HEK293 (cell line): ENCODE measurements around the gene ECHDC1.

Experiments
- CTCF ChIA-PET: fragments of 350-600 bp; formaldehyde crosslinking; extraction: SDS; loops from one replicate; lab custom pipeline; 2021; ENCODE audit warnings: antibody characterized with exemption; lab: Yijun Ruan, JAX
- POLR2A ChIA-PET: fragments of 300-600 bp; formaldehyde crosslinking; extraction: SDS; loops from one replicate; lab custom pipeline; 2020; ENCODE audit warnings: antibody characterized with exemption, inconsistent platforms; lab: Yijun Ruan, JAX
- H3K27ac ChIP-seq: fragments of 200-500 bp; sonication (Bioruptor generic); 2 replicates; pipeline ENCODE4 v1.5.1; 2014; ENCODE audit warnings: low read depth, low read length, control low read depth, inconsistent platforms; ENCODE audit errors: extremely low read depth
- H3K36me3 ChIP-seq, 2 experiments: fragments of 200-500 bp in 1 of 2; sonication (Bioruptor generic) in 1 of 2; 1 replicate in 1 of 2; 2 replicates in 1 of 2; pipeline ENCODE4 v1.5.1; 2014 to 2017; ENCODE audit warnings: inconsistent platforms in 2 of 2, low read length in 2 of 2; ENCODE audit not compliant: control insufficient read depth in 2 of 2, insufficient read depth in 1 of 2
- H3K4me1 ChIP-seq: fragments of 200-500 bp; sonication (Bioruptor generic); 2 replicates; pipeline ENCODE4 v1.5.1; 2014; ENCODE audit warnings: mild to moderate bottlenecking, low read length, inconsistent platforms; ENCODE audit not compliant: control insufficient read depth, insufficient read depth
- H3K4me3 ChIP-seq: 2 replicates; pipeline ENCODE4 v1.5.1; 2011; ENCODE audit warnings: low read depth, mild to moderate bottlenecking, control low read depth, low read length, moderate library complexity
- H3K9me3 ChIP-seq: fragments of 200-500 bp; sonication (Bioruptor generic); 2 replicates; pipeline ENCODE4 v1.5.1; 2014; ENCODE audit warnings: low read depth, low read length, inconsistent platforms; ENCODE audit not compliant: control insufficient read depth, insufficient read depth
- ATF2 ChIP-seq: fragments of 450-650 bp; formaldehyde crosslinking; IDR thresholded peaks from 2 replicates; pipeline ENCODE4 v1.5.1; 2016; ENCODE audit warnings: missing biosample characterization, missing genetic modification characterization, low read depth
- GLI2 ChIP-seq: fragments of 450-650 bp; formaldehyde crosslinking; IDR thresholded peaks from 2 replicates; pipeline ENCODE4; 2017; ENCODE audit warnings: missing biosample characterization, missing genetic modification characterization, low read depth, borderline replicate concordance
- PRDM1 ChIP-seq: fragments of 450-650 bp; formaldehyde crosslinking; IDR thresholded peaks from 2 replicates; pipeline ENCODE4; 2016; ENCODE audit warnings: missing biosample characterization, missing genetic modification characterization
- RBAK ChIP-seq: fragments of 450-650 bp; formaldehyde crosslinking; IDR thresholded peaks from 2 replicates; pipeline ENCODE4 v1.5.1; 2016; ENCODE audit warnings: missing biosample characterization, missing genetic modification characterization
- SALL2 ChIP-seq: fragments of 450-650 bp; formaldehyde crosslinking; IDR thresholded peaks from 2 replicates; pipeline ENCODE4 v1.5.0; 2017; ENCODE audit warnings: missing biosample characterization, mild to moderate bottlenecking, missing genetic modification characterization, borderline replicate concordance
- SCRT2 ChIP-seq: fragments of 450-650 bp; formaldehyde crosslinking; IDR thresholded peaks from 2 replicates; pipeline ENCODE4 v1.5.1; 2016; ENCODE audit warnings: missing biosample characterization, missing genetic modification characterization
- SETDB1 ChIP-seq: IDR thresholded peaks from one replicate; pipeline ENCODE4 v1.6.1; 2017; ENCODE audit warnings: mild to moderate bottlenecking, low read length, moderate library complexity, mixed read lengths; ENCODE audit not compliant: insufficient read length
- SP3 ChIP-seq: fragments of 450-650 bp; formaldehyde crosslinking; IDR thresholded peaks from 2 replicates; pipeline ENCODE4 v1.5.1; 2016; ENCODE audit warnings: missing biosample characterization, missing genetic modification characterization
- SP7 ChIP-seq: fragments of 450-650 bp; formaldehyde crosslinking; IDR thresholded peaks from 2 replicates; pipeline ENCODE4 v1.5.1; 2016; ENCODE audit warnings: missing biosample characterization, missing genetic modification characterization
- ZBTB48 ChIP-seq: fragments of 450-650 bp; formaldehyde crosslinking; IDR thresholded peaks from 2 replicates; pipeline ENCODE4 v1.5.1; 2016; ENCODE audit warnings: missing biosample characterization, missing genetic modification characterization
- ZNF138 ChIP-seq: fragments of 450-650 bp; formaldehyde crosslinking; IDR thresholded peaks from 2 replicates; pipeline ENCODE4 v1.5.1; 2016; ENCODE audit warnings: missing biosample characterization, missing genetic modification characterization, borderline replicate concordance
- ZNF18 ChIP-seq: fragments of 450-650 bp; formaldehyde crosslinking; IDR thresholded peaks from 2 replicates; pipeline ENCODE4 v1.5.1; 2016; ENCODE audit warnings: missing biosample characterization, missing genetic modification characterization
- ZNF223 ChIP-seq: fragments of 450-650 bp; formaldehyde crosslinking; IDR thresholded peaks from 2 replicates; pipeline ENCODE4 v1.5.1; 2016; ENCODE audit warnings: missing biosample characterization, missing genetic modification characterization
- ZNF292 ChIP-seq: fragments of 450-650 bp; formaldehyde crosslinking; IDR thresholded peaks from 2 replicates; pipeline ENCODE4 v1.5.1; 2016; ENCODE audit warnings: low read depth, missing biosample characterization, missing genetic modification characterization, borderline replicate concordance
- ZNF311 ChIP-seq: fragments of 450-650 bp; formaldehyde crosslinking; IDR thresholded peaks from 2 replicates; pipeline ENCODE4 v1.5.1; 2017; ENCODE audit warnings: missing biosample characterization, missing genetic modification characterization, borderline replicate concordance
- ZNF341 ChIP-seq: fragments of 450-650 bp; formaldehyde crosslinking; IDR thresholded peaks from 2 replicates; pipeline ENCODE4; 2016; ENCODE audit warnings: low read depth, missing biosample characterization, missing genetic modification characterization
- ZNF48 ChIP-seq: fragments of 450-650 bp; formaldehyde crosslinking; IDR thresholded peaks from 2 replicates; pipeline ENCODE4 v1.5.1; 2016; ENCODE audit warnings: missing biosample characterization, missing genetic modification characterization
- ZNF610 ChIP-seq: fragments of 450-650 bp; formaldehyde crosslinking; IDR thresholded peaks from 2 replicates; pipeline ENCODE4 v1.5.1; 2016; ENCODE audit warnings: missing biosample characterization, missing genetic modification characterization, borderline replicate concordance
- ZNF670 ChIP-seq: fragments of 450-650 bp; formaldehyde crosslinking; IDR thresholded peaks from 2 replicates; pipeline ENCODE4 v1.5.1; 2016; ENCODE audit warnings: missing biosample characterization, missing genetic modification characterization, low read depth
- ZNF707 ChIP-seq: fragments of 450-650 bp; formaldehyde crosslinking; IDR thresholded peaks from 2 replicates; pipeline ENCODE4 v1.5.1; 2016; ENCODE audit warnings: missing biosample characterization, missing genetic modification characterization
- ZNF791 ChIP-seq: fragments of 450-650 bp; formaldehyde crosslinking; IDR thresholded peaks from 2 replicates; pipeline ENCODE4 v1.5.1; 2016; ENCODE audit warnings: missing biosample characterization, missing genetic modification characterization
- TF ChIP-seq, protein P1 (sequence below): fragments of 450-650 bp; formaldehyde crosslinking; IDR thresholded peaks from 2 replicates; pipeline ENCODE4 v1.5.1; 2017; ENCODE audit warnings: missing biosample characterization, missing genetic modification characterization
- TF ChIP-seq, protein P2 (sequence below): fragments of 450-650 bp; formaldehyde crosslinking; IDR thresholded peaks from 2 replicates; pipeline ENCODE4 v1.5.1; 2016; ENCODE audit warnings: missing biosample characterization, missing genetic modification characterization
- TF ChIP-seq, protein P3 (sequence below): fragments of 450-650 bp; formaldehyde crosslinking; IDR thresholded peaks from 2 replicates; pipeline ENCODE4 v1.5.1; 2016; ENCODE audit warnings: missing biosample characterization, missing genetic modification characterization
- TF ChIP-seq, protein P4 (sequence below): fragments of 450-650 bp; IDR thresholded peaks from 2 replicates; pipeline ENCODE4 v1.5.1; 2018; ENCODE audit warnings: missing biosample characterization, mild to moderate bottlenecking, missing genetic modification characterization

Gene ECHDC1

DNA sequence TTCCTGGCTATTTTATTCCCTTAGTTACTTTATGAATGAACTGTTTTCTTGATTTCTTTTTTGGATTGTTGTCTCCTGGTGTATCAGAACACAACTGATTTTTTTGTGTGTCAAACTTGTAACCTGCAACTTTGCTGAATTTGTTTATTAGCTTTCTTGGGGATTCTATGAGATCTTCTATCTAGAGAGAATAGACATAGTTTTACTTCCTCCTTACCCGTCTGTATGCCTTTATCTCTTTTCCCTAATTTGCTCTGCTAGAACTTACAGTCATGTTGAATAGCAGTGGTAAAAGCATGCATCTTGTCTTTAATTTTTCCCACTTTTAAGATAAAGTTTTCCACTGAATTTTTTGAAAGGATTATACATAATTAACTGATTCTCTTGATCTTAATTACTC is 63.6 kb downstream of the ECHDC1 start:
- H3K9me3 ChIP-seq = no peaks in the 10 kb centered on the region
- H3K36me3 ChIP-seq = peaks cover 5 to 37% of the 10 kb centered on the region in 2 experiments; a peak in 2 of 3 replicates
- POLR2A ChIA-PET = interaction anchor here (1.1 kb wide), 1 partner anchor 13 kb away, joined by 6 read pairs; the partner anchor contains the start of gene RNF146
- CTCF ChIA-PET = interaction anchor here (0.7 kb wide), 1 partner anchor 46 kb away, joined by 3 read pairs; no protein-coding TSS in a partner anchor
- H3K4me1 ChIP-seq = no peaks in the 10 kb centered on the region
- TF ChIP-seq ZNF341 = no peak
- TF ChIP-seq ZNF791 = no peak
- TF ChIP-seq, protein P1, sequence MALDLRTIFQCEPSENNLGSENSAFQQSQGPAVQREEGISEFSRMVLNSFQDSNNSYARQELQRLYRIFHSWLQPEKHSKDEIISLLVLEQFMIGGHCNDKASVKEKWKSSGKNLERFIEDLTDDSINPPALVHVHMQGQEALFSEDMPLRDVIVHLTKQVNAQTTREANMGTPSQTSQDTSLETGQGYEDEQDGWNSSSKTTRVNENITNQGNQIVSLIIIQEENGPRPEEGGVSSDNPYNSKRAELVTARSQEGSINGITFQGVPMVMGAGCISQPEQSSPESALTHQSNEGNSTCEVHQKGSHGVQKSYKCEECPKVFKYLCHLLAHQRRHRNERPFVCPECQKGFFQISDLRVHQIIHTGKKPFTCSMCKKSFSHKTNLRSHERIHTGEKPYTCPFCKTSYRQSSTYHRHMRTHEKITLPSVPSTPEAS = no peak
- TF ChIP-seq SCRT2 = no peak
- no peak for TF ChIP-seq ZNF670 (tag by site-specific recombination)
- TF ChIP-seq SP3 (tag by site-specific recombination) = no peak
- TF ChIP-seq ZNF610 = no peak
- no peak for TF ChIP-seq ZNF18
- no peak for TF ChIP-seq ZNF138 (tag by site-specific recombination)
- no peak for TF ChIP-seq ZNF48
- TF ChIP-seq GLI2 = no peak
- TF ChIP-seq ATF2 = no peak
- TF ChIP-seq SETDB1 = no peak
- TF ChIP-seq RBAK (tag by site-specific recombination) = no peak
- TF ChIP-seq, protein P2, sequence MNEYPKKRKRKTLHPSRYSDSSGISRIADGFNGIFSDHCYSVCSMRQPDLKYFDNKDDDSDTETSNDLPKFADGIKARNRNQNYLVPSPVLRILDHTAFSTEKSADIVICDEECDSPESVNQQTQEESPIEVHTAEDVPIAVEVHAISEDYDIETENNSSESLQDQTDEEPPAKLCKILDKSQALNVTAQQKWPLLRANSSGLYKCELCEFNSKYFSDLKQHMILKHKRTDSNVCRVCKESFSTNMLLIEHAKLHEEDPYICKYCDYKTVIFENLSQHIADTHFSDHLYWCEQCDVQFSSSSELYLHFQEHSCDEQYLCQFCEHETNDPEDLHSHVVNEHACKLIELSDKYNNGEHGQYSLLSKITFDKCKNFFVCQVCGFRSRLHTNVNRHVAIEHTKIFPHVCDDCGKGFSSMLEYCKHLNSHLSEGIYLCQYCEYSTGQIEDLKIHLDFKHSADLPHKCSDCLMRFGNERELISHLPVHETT (tag by site-specific recombination) = no peak
- no peak for TF ChIP-seq ZNF707 (tag by site-specific recombination)
- TF ChIP-seq, protein P3, sequence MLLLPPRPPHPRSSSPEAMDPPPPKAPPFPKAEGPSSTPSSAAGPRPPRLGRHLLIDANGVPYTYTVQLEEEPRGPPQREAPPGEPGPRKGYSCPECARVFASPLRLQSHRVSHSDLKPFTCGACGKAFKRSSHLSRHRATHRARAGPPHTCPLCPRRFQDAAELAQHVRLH = no peak
- no peak for TF ChIP-seq ZBTB48
- no peak for TF ChIP-seq ZNF292 (tag by site-specific recombination)
- TF ChIP-seq, all 188 proteins: peak for 0
- no peak overlapping the region for H3K4me3 ChIP-seq
- no peak overlapping the region for H3K27ac ChIP-seq

- Histone ChIP-seq H3K4me1 (no peaks in the 10 kb centered on the region), H3K4me3 (no peak overlapping the region), H3K27ac (no peak overlapping the region), H3K36me3 (peaks cover 5 to 21% of the 10 kb centered on the region in 2 experiments; a peak in 2 of 3 replicates), H3K9me3 (no peaks in the 10 kb centered on the region)
- CTCF ChIA-PET = interaction anchor here (0.7 kb wide), 1 partner anchor 1276 kb away, joined by 3 read pairs; no protein-coding TSS in a partner anchor
- POLR2A ChIA-PET = no interaction called here
- TF ChIP-seq ATF2 (no peak), SALL2 (tag by site-specific recombination) (no peak), ZNF610 (no peak), ZNF48 (no peak), ZNF311 (tag by site-specific recombination) (no peak), PRDM1 (tag by site-specific recombination) (no peak), ZNF223 (tag by site-specific recombination) (no peak), ZNF138 (tag by site-specific recombination) (no peak), SP7 (no peak)
- TF ChIP-seq, protein P4, sequence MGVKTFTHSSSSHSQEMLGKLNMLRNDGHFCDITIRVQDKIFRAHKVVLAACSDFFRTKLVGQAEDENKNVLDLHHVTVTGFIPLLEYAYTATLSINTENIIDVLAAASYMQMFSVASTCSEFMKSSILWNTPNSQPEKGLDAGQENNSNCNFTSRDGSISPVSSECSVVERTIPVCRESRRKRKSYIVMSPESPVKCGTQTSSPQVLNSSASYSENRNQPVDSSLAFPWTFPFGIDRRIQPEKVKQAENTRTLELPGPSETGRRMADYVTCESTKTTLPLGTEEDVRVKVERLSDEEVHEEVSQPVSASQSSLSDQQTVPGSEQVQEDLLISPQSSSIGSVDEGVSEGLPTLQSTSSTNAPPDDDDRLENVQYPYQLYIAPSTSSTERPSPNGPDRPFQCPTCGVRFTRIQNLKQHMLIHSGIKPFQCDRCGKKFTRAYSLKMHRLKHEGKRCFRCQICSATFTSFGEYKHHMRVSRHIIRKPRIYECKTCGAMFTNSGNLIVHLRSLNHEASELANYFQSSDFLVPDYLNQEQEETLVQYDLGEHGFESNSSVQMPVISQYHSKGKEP = no peak
Observed at GRCh38 chr6:127277878-127278843, 65.2 kb downstream of the ECHDC1 start.
